Activated CD8-positive, alpha-beta memory T cell treated with anti-CD3 and anti-CD28 coated beads, Interleukin-2, amount 10 ng/mL, durations not matched to agents 7 days and 5 days (primary cell): ENCODE results near the gene PBX4. TPM values are rescaled to one million over a fixed set of nuclear protein-coding genes. Genes with fewer than 3 reads are reported as not detected.

Source experiments
- ATAC-seq: fragments of 150-1000 bp; cut with Tn5 transposase; one replicate; pipeline ENCODE4 v1.10.0; 2021; ENCODE audit warnings: moderate library complexity
- CTCF ChIA-PET: fragments of 350-600 bp; sonication (Branson Sonifier 250); formaldehyde crosslinking; loops from one replicate; lab custom pipeline; 2021; ENCODE audit warnings: antibody characterized with exemption; lab: Charles Lee
- DNase-seq: peaks from one replicate; pipeline ENCODE4 v3.0.0-alpha.2; 2020
- H3K27ac Mint-ChIP-seq: one replicate; pipeline ENCODE4 v1.8.0; 2021; ENCODE audit warnings: mild to moderate bottlenecking, mixed read lengths
- H3K27me3 Mint-ChIP-seq: one replicate; pipeline ENCODE4 v1.8.0; 2021; ENCODE audit warnings: mixed read lengths
- H3K36me3 Mint-ChIP-seq: one replicate; pipeline ENCODE4 v1.8.0; 2021; ENCODE audit warnings: mild to moderate bottlenecking, mixed read lengths
- H3K4me1 Mint-ChIP-seq: one replicate; pipeline ENCODE4 v1.8.0; 2021; ENCODE audit warnings: mixed read lengths
- H3K4me3 Mint-ChIP-seq: one replicate; pipeline ENCODE4 v1.8.0; 2021; ENCODE audit warnings: mild to moderate bottlenecking, moderate library complexity, mixed read lengths
- H3K9me3 Mint-ChIP-seq: one replicate; pipeline ENCODE4 v1.8.0; 2022; ENCODE audit warnings: low read depth, mixed read lengths
- total RNA-seq, 2 experiments: library from RNA; stranded (reverse); gene quantifications; one replicate each; pipeline ENCODE4 v1.2.3, GENCODE V29; 2021

Gene PBX4
- total RNA-seq, 2 experiments from 2014 or later: 39.9 to 62.3 TPM

- ATAC-seq (no peak), DNase-seq (no peak)
- peaks cover 42% of the 10 kb centered on the region for H3K36me3 Mint-ChIP-seq
- no peaks in the 10 kb centered on the region for H3K27me3 Mint-ChIP-seq
- H3K9me3 Mint-ChIP-seq: no peaks in the 10 kb centered on the region
- H3K27ac Mint-ChIP-seq: peak overlapping the region; percentile 92
- CTCF ChIA-PET: interaction anchor here (0.7 to 1.3 kb wide), 3 partner anchors 33 to 266 kb away, joined by 3 to 4 read pairs (median 3); no protein-coding TSS in a partner anchor
- no peak overlapping the region for H3K4me3 Mint-ChIP-seq
- peaks cover 72% of the 10 kb centered on the region for H3K4me1 Mint-ChIP-seq
Observed at GRCh38 chr19:19587771-19588170, 30.7 kb downstream of the PBX4 start.

- Mint-ChIP-seq H3K36me3 (peaks cover 26% of the 10 kb centered on the region), H3K27ac (no peak overlapping the region), H3K4me1 (peaks cover 54% of the 10 kb centered on the region), H3K4me3 (no peak overlapping the region), H3K9me3 (no peaks in the 10 kb centered on the region), H3K27me3 (no peaks in the 10 kb centered on the region)
- CTCF ChIA-PET: interaction anchor here (0.7 to 2.2 kb wide), 6 partner anchors 15 to 52 kb away, joined by 3 to 8 read pairs (median 6); no protein-coding TSS in a partner anchor
- ATAC-seq (no peak), DNase-seq (no peak)
Observed at GRCh38 chr19:19584356-19584755, 34.1 kb downstream of the PBX4 start.

DNA sequence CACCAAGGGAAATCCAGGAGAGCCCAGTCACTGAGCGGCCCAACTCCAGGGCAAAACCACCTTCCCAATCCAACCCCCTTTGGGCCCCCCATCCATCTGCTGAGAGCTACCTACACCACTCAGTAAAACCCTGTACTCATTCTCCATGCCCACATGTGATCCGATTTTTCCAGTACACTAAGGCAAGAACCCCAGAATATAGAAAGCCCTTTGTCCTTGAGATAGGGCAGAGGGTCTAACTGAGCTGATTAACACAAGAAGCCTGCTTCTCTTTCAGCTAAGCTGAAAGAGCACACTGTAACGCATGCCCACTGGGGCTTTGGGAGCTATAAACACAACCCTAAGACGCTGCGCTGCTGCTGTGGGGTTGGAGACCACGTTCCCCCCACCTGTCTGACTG is 36.0 kb downstream of the PBX4 start:
- CTCF ChIA-PET: interaction anchor here (1.0 to 2.2 kb wide), 4 partner anchors 14 to 50 kb away, joined by 4 to 8 read pairs (median 7); no protein-coding TSS in a partner anchor
- no peaks in the 10 kb centered on the region for H3K9me3 Mint-ChIP-seq
- H3K36me3 Mint-ChIP-seq: peaks cover 11% of the 10 kb centered on the region
- ATAC-seq (no peak), DNase-seq (no peak)
- H3K27ac Mint-ChIP-seq: peak overlapping the region; percentile 16
- H3K27me3 Mint-ChIP-seq: no peaks in the 10 kb centered on the region
- no peak overlapping the region for H3K4me3 Mint-ChIP-seq
- H3K4me1 Mint-ChIP-seq: peaks cover 38% of the 10 kb centered on the region

- Mint-ChIP-seq H3K4me1 (peaks cover 38% of the 10 kb centered on the region), H3K9me3 (no peaks in the 10 kb centered on the region), H3K36me3 (peaks cover 10% of the 10 kb centered on the region), H3K4me3 (no peak overlapping the region), H3K27me3 (no peaks in the 10 kb centered on the region), H3K27ac (peak overlapping the region; percentile 44)
- CTCF ChIA-PET: interaction anchor here (1.0 to 1.5 kb wide), 2 partner anchors 27 to 63 kb away, joined by 3 to 4 read pairs; no protein-coding TSS in a partner anchor
- ATAC-seq (no peak), DNase-seq (no peak)
Observed at GRCh38 chr19:19581391-19581790, 37.1 kb downstream of the PBX4 start.

- Mint-ChIP-seq H3K9me3 (no peaks in the 10 kb centered on the region), H3K36me3 (peaks cover 13% of the 10 kb centered on the region), H3K4me3 (no peak overlapping the region), H3K4me1 (peaks cover 29% of the 10 kb centered on the region), H3K27me3 (no peaks in the 10 kb centered on the region), H3K27ac (peak overlapping the region; percentile 15)
- DNase-seq (no peak), ATAC-seq (no peak)
- CTCF ChIA-PET: interaction anchor here (0.9 to 1.5 kb wide), 4 partner anchors 26 to 64 kb away, joined by 3 to 5 read pairs (median 3); no protein-coding TSS in a partner anchor
Observed at GRCh38 chr19:19580418-19580817, 38.1 kb downstream of the PBX4 start.

DNA sequence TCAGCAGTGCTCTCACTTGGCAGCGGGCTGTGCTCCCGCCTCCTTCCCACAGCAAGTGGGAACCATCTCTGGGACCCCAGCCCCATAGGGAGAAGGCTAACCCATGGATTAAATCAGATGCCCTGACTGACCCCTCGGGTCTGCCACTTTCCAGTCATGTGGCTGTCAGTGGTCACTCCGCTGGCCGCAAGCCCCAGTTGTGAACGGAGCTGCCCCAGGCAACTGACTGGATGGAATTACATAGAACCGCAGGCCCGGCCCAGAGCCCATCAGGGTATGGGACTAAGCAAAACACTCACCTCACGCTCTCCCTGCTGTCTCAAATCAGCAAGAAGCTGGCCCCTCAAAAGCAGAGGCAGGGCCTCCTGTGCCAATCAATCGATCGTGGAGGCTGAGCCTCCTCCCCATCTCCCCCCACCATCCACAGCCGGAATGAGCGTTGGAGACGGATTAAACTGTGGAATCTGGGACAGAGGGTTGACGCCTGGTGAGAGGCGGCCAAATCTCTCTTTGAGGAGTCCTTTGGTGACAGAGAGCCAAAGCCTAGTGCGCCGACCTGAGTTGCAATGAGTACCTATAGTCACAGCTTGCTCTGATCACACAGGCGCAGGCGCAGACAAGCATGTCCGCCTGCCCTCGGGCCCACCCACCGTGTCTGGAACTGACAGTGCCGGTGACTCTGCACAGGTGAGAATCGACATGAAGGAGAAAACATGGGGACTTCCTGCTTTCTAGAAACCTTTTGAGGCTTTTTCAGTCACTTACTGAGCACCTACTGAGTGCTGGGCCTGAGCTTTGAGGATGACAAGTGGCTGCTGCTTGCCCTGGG is 38.7 kb downstream of the PBX4 start:
- no peak for ATAC-seq
- H3K9me3 Mint-ChIP-seq: no peaks in the 10 kb centered on the region
- DNase-seq: no peak
- H3K27ac Mint-ChIP-seq: no peak overlapping the region
- H3K4me3 Mint-ChIP-seq: no peak overlapping the region
- H3K36me3 Mint-ChIP-seq: peaks cover 12% of the 10 kb centered on the region
- H3K4me1 Mint-ChIP-seq: peaks cover 26% of the 10 kb centered on the region
- CTCF ChIA-PET: interaction anchor here (1.1 to 2.3 kb wide), 2 partner anchors 25 to 48 kb away, joined by 5 to 6 read pairs; no protein-coding TSS in a partner anchor
- no peaks in the 10 kb centered on the region for H3K27me3 Mint-ChIP-seq

DNA sequence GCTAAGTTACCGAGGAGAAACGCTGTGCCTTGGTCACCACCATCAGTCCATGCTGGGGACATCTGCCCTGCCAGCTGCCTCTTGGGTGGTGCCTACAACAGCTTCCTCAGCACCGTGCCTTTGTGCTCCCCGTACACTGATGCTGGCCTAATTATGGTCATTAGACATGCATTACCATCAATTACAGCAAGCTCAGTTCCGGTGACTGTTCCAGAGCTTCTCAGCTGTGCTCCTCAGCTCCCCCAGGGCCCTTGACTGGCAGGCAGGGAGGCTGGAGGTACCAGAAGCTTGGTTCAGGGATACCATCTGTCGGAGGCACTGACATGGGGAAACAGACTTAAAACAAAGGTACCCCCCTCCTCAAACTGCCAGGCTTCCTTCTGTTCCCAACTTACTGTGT is 40.2 kb downstream of the PBX4 start:
- Mint-ChIP-seq H3K27me3 (no peaks in the 10 kb centered on the region), H3K9me3 (no peaks in the 10 kb centered on the region), H3K4me1 (peaks cover 17% of the 10 kb centered on the region), H3K4me3 (no peak overlapping the region), H3K36me3 (peaks cover 10% of the 10 kb centered on the region), H3K27ac (no peak overlapping the region)
- CTCF ChIA-PET: interaction anchor here (0.9 to 2.3 kb wide), 4 partner anchors 18 to 66 kb away, joined by 3 to 6 read pairs (median 3); no protein-coding TSS in a partner anchor
- DNase-seq: no peak
- ATAC-seq: no peak

GRCh38 chr19:19575411-19575810 is 43.1 kb downstream of the PBX4 start:
- H3K4me3 Mint-ChIP-seq: no peak overlapping the region
- H3K27ac Mint-ChIP-seq: no peak overlapping the region
- H3K27me3 Mint-ChIP-seq: no peaks in the 10 kb centered on the region
- peaks cover 4% of the 10 kb centered on the region for H3K4me1 Mint-ChIP-seq
- ATAC-seq (no peak), DNase-seq (no peak)
- no peaks in the 10 kb centered on the region for H3K9me3 Mint-ChIP-seq
- CTCF ChIA-PET: no interaction called here
- H3K36me3 Mint-ChIP-seq: peaks cover 15% of the 10 kb centered on the region

DNA sequence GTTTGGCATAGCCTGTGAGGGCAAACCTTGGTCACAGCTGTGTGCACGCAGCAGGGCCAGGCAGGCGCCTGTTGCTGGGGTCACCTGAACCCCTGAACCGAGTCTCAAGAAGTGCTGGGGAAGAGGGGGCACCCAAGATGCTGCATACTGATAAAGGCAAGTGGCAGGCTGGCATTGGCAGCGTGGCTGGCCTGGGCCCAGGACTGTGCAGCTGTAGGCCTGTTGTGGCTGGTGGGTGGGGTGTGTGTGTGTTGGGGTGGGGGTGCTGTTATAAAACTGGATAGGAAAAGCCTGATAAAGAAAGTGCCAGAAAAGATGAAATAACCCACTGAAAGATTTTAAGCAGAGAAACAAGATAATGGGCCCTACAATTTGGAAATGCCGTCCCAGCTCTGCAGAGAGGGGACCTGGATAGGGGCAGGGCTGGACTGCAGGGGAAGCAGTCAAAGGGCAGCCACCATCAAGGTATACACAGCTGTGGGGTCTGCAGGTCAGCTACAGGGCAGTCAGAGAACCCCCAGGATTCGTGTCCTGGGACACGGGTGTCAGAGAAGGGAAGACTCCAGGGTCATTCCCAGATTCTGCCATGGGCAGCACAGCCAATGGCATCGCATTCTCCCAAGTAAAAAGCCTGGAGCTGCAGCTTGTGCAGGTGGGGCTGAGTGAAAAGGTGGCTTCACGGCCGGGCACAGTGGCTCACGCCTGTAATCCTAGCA is 47.3 kb downstream of the PBX4 start:
- CTCF ChIA-PET: interaction anchor here (0.8 to 1.0 kb wide), 2 partner anchors 20 to 72 kb away, joined by 3 read pairs; partner anchors contain the start of gene GMIP
- H3K4me3 Mint-ChIP-seq: no peak overlapping the region
- H3K9me3 Mint-ChIP-seq: no peaks in the 10 kb centered on the region
- DNase-seq: no peak
- no peak overlapping the region for H3K27ac Mint-ChIP-seq
- no peak for ATAC-seq
- peaks cover 46% of the 10 kb centered on the region for H3K36me3 Mint-ChIP-seq
- no peaks in the 10 kb centered on the region for H3K27me3 Mint-ChIP-seq
- peaks cover 6% of the 10 kb centered on the region for H3K4me1 Mint-ChIP-seq

DNA sequence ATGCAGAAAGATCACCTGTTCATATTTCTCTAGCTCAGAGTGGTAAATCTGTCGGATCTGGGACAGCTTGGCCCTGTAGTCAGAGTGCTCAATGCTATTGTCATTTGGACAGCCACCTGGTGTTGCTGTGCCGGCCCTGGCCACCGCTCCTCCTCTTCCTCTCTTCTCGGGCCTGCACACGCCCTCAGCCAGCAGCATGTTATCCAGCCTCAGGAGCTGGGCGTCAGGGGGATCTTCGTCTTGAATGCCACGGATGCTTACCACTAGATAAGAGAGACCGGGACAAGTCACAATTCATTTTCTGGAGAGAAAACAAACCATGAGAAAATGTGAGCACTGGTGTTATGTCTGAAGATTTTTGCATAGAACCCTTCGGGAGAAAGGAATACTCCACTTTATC is 47.9 kb downstream of the PBX4 start:
- Mint-ChIP-seq H3K27me3 (no peaks in the 10 kb centered on the region), H3K4me3 (no peak overlapping the region), H3K36me3 (peaks cover 45% of the 10 kb centered on the region), H3K9me3 (no peaks in the 10 kb centered on the region), H3K4me1 (peaks cover 6% of the 10 kb centered on the region), H3K27ac (no peak overlapping the region)
- DNase-seq (no peak), ATAC-seq (no peak)
- CTCF ChIA-PET: interaction anchor here (1.0 kb wide), 1 partner anchor 73 kb away, joined by 3 read pairs; the partner anchor contains the start of gene GMIP

- DNase-seq (no peak), ATAC-seq (no peak)
- H3K27ac Mint-ChIP-seq: no peak overlapping the region
- no peaks in the 10 kb centered on the region for H3K27me3 Mint-ChIP-seq
- CTCF ChIA-PET: interaction anchor here (0.6 to 5.5 kb wide), 5 partner anchors 14 to 93 kb away, joined by 4 to 37 read pairs (median 7); no protein-coding TSS in a partner anchor
- H3K9me3 Mint-ChIP-seq: no peaks in the 10 kb centered on the region
- H3K4me3 Mint-ChIP-seq: no peak overlapping the region
- peaks cover 55% of the 10 kb centered on the region for H3K36me3 Mint-ChIP-seq
- peaks cover 6% of the 10 kb centered on the region for H3K4me1 Mint-ChIP-seq
Observed at GRCh38 chr19:19568802-19569756, 49.4 kb downstream of the PBX4 start.

DNA sequence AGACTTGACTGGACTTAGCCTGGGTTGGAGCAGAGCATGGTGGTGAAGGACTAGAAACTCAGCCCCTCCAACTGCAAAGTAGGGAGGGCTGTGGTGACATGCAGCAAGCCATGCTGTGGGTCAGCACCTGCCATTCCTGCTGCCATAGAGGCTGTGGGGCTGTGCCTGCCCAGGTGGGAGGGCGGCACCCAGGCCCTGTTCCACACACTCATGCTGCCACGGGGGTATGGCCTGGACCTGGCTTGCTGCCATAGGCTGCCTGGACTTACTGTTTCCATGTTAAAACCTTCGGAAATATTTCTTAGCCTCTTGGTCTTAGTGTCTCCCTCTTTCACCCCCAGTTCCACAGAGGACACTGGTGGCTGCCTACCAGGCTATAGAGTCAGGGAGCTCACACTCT is 51.1 kb downstream of the PBX4 start:
- Mint-ChIP-seq H3K4me3 (no peak overlapping the region), H3K27me3 (no peaks in the 10 kb centered on the region), H3K9me3 (no peaks in the 10 kb centered on the region), H3K4me1 (peaks cover 6% of the 10 kb centered on the region), H3K36me3 (peaks cover 54% of the 10 kb centered on the region), H3K27ac (peak overlapping the region; percentile 59)
- no peak for ATAC-seq
- no peak for DNase-seq
- CTCF ChIA-PET: interaction anchor here (0.9 to 5.5 kb wide), 3 partner anchors 9 to 95 kb away, joined by 3 to 37 read pairs (median 4); no protein-coding TSS in a partner anchor
